NCI-H2029 (cell line): ENCODE measurements around the gene OPN1MW.
"Not testable (repeated sequence)": the region's sequence is repeated elsewhere in the genome, so short reads cannot be mapped to it uniquely, and the experiment has no call there.

Experiments
- DNase-seq: peaks from one replicate; lab custom pipeline; 2025; lab: John Stamatoyannopoulos, UW

OPN1MW gene

GRCh38 chrX:154211057-154211456 is 28.7 kb downstream of the OPN1MW start:
- not testable (repeated sequence) for DNase-seq

GRCh38 chrX:154211499-154211898 is 29.1 kb downstream of the OPN1MW start:
- DNase-seq = not testable (repeated sequence)

GRCh38 chrX:154219456-154219855 is 37.1 kb downstream of the OPN1MW start, which contains the start of gene OPN1MW2:
TSS of gene OPN1MW2 (plus strand) at chrX:154219756. CDS start at chrX:154219816, 60 bp downstream.
- not testable (repeated sequence) for DNase-seq

GRCh38 chrX:154225292-154225691 is 42.9 kb downstream of the OPN1MW start:
- DNase-seq = not testable (repeated sequence)

GRCh38 chrX:154226706-154227105 is 44.3 kb downstream of the OPN1MW start:
- not testable (repeated sequence) for DNase-seq

- DNase-seq = not testable (repeated sequence)
Observed at GRCh38 chrX:154231443-154231842, 49.0 kb downstream of the OPN1MW start.

- not testable (repeated sequence) for DNase-seq
Observed at GRCh38 chrX:154233620-154234019, 51.2 kb downstream of the OPN1MW start.

GRCh38 chrX:154238939-154239559 is 56.7 kb downstream of the OPN1MW start:
- DNase-seq = not testable (repeated sequence)

GRCh38 chrX:154239982-154240503 is 57.6 kb downstream of the OPN1MW start:
- DNase-seq = not testable (repeated sequence)
